Activated gamma-delta T cell treated with Interleukin-2 at 50 U/mL for 16 hours (primary cell): ENCODE results near the gene E2F2.
"Not testable (repeated sequence)": the region's sequence is repeated elsewhere in the genome, so short reads cannot be mapped to it uniquely, and the experiment has no call there.

ENCODE experiments used
- DNase-seq: peaks from one replicate; pipeline ENCODE4 v3.0.0-alpha.2; 2020

Gene E2F2

GRCh38 chr1:23522244-23522982 lies 8.6 kb downstream of the E2F2 start:
- DNase-seq, result no peak

GRCh38 chr1:23521588-23521987 lies 9.4 kb downstream of the E2F2 start:
- no peak for DNase-seq

- DNase-seq, result no peak
These were observed 13.5 kb downstream of the E2F2 start for GRCh38 chr1:23517581-23517980.

GRCh38 chr1:23515905-23516304 lies 15.1 kb downstream of the E2F2 start:
- DNase-seq, result no peak

- no peak for DNase-seq
These were observed 16.8 kb downstream of the E2F2 start for GRCh38 chr1:23514111-23514679.

- DNase-seq, result no peak
These were observed 21.1 kb downstream of the E2F2 start for GRCh38 chr1:23509896-23510295.

GRCh38 chr1:23506376-23507107 lies 24.5 kb downstream of the E2F2 start:
- DNase-seq, result no peak

- DNase-seq, result no peak
These were observed 25.2 kb downstream of the E2F2 start for GRCh38 chr1:23505851-23506250.

- not testable (repeated sequence) for DNase-seq
These were observed 26.9 kb downstream of the E2F2 start for GRCh38 chr1:23504156-23504555.

- DNase-seq, result no peak
These were observed 28.1 kb downstream of the E2F2 start for GRCh38 chr1:23502951-23503350.

- no peak for DNase-seq
These were observed 30.6 kb downstream of the E2F2 start for GRCh38 chr1:23500466-23500865.

- DNase-seq, result no peak
These were observed 33.1 kb downstream of the E2F2 start for GRCh38 chr1:23497777-23498439.

- no peak for DNase-seq
These were observed 34.4 kb downstream of the E2F2 start for GRCh38 chr1:23496490-23497181.

GRCh38 chr1:23494836-23495235 lies 36.2 kb downstream of the E2F2 start:
- DNase-seq, result not testable (repeated sequence)

GRCh38 chr1:23492776-23493175 lies 38.3 kb downstream of the E2F2 start:
- not testable (repeated sequence) for DNase-seq

- DNase-seq, result no peak
These were observed 38.8 kb downstream of the E2F2 start for GRCh38 chr1:23492132-23492720.

GRCh38 chr1:23489842-23490241 lies 41.2 kb downstream of the E2F2 start:
- no peak for DNase-seq

GRCh38 chr1:23485002-23485332 lies 46.1 kb downstream of the E2F2 start:
- DNase-seq, result no peak

GRCh38 chr1:23484253-23485001 lies 46.6 kb downstream of the E2F2 start:
- peak; percentile 89 for DNase-seq

GRCh38 chr1:23483321-23484252 lies 47.4 kb downstream of the E2F2 start, which contains the start of gene ASAP3:
Gene ASAP3 (minus strand): TSS chr1:23484179. CDS start chr1:23484133, 46 bp downstream.
- peak; percentile 15 for DNase-seq

GRCh38 chr1:23481904-23482303 lies 49.1 kb downstream of the E2F2 start:
- no peak for DNase-seq
